Liver (tissue), 9 donors: ENCODE results near the gene SAMD4B. TPM values are rescaled to one million over a fixed set of nuclear protein-coding genes. Genes with fewer than 3 reads are reported as not detected.

ENCODE experiments used
- DNase-seq: peaks from one replicate; pipeline ENCODE4 v3.0.0-alpha.2; 2017; ENCODE audit warnings: low spot score
- H3K27ac ChIP-seq, 2 donors: one replicate each; pipeline ENCODE4 v1.7.0; 2013; ENCODE audit warnings: inconsistent platforms in 2 of 2, low read length in 2 of 2, control low read depth in 1 of 2, low read depth in 1 of 2, mild to moderate bottlenecking in 1 of 2
- H3K27me3 ChIP-seq, 4 donors: one replicate each; pipeline versions ENCODE4 v1.6.1 to v1.7.0; 2013; ENCODE audit warnings: low read length in 3 of 4, inconsistent platforms in 1 of 4, mild to moderate bottlenecking in 1 of 4, moderate library complexity in 1 of 4; ENCODE audit not compliant: control insufficient read depth in 4 of 4, insufficient read depth in 4 of 4
- H3K36me3 ChIP-seq, 4 donors: one replicate each; pipeline versions ENCODE4 v1.6.1 to v1.7.0; 2013; ENCODE audit warnings: low read length in 3 of 4, mild to moderate bottlenecking in 3 of 4, low read depth in 1 of 4, moderate library complexity in 1 of 4; ENCODE audit not compliant: control insufficient read depth in 4 of 4, insufficient read depth in 3 of 4
- H3K4me1 ChIP-seq, 4 donors: one replicate each; pipeline versions ENCODE4 v1.6.1 to v1.7.0; 2013; ENCODE audit warnings: low read length in 3 of 4, mild to moderate bottlenecking in 3 of 4, moderate library complexity in 1 of 4; ENCODE audit not compliant: control insufficient read depth in 4 of 4, insufficient read depth in 4 of 4
- H3K4me3 ChIP-seq, 3 donors: one replicate each; pipeline versions ENCODE4 v1.6.1 to v1.7.0; 2013; ENCODE audit warnings: low read length in 3 of 3, control low read depth in 1 of 3, low read depth in 1 of 3, mild to moderate bottlenecking in 1 of 3
- H3K9ac ChIP-seq, 2 donors: one replicate each; pipeline ENCODE4 v1.7.0; 2013; ENCODE audit warnings: low read length in 2 of 2, mild to moderate bottlenecking in 2 of 2, moderate library complexity in 2 of 2, control low read depth in 1 of 2, low read depth in 1 of 2
- H3K9me3 ChIP-seq, 4 donors: one replicate each; pipeline versions ENCODE4 v1.6.1 to v1.7.0; 2013; ENCODE audit warnings: low read length in 3 of 4; ENCODE audit not compliant: control insufficient read depth in 4 of 4
- EGR1 ChIP-seq, 2 donors: IDR thresholded peaks; 2 replicates each; pipeline ENCODE4 v1.6.1; 2016 to 2018; ENCODE audit warnings: antibody characterized with exemption in 2 of 2, low read depth in 2 of 2
- FOXA1 ChIP-seq: IDR thresholded peaks from 2 replicates; pipeline ENCODE4 v1.6.1; 2016; ENCODE audit warnings: antibody characterized with exemption
- FOXA2 ChIP-seq: IDR thresholded peaks from 2 replicates; pipeline ENCODE4 v1.6.1; 2016; ENCODE audit warnings: antibody characterized with exemption
- GABPA ChIP-seq, 2 donors: IDR thresholded peaks in 1 of 2; conservative IDR thresholded peaks in 1 of 2; 2 replicates each; pipeline ENCODE4 v1.6.1; 2016; ENCODE audit warnings: antibody characterized with exemption in 2 of 2, mild to moderate bottlenecking in 1 of 2, moderate library complexity in 1 of 2
- HNF4A ChIP-seq, 2 donors: conservative IDR thresholded peaks; 2 replicates each; pipeline ENCODE4 v1.6.1; 2016; ENCODE audit warnings: antibody characterized with exemption in 2 of 2, mild to moderate bottlenecking in 2 of 2
- HNF4G ChIP-seq: IDR thresholded peaks from 2 replicates; pipeline ENCODE4 v1.6.1; 2016; ENCODE audit warnings: antibody characterized with exemption
- JUND ChIP-seq, 2 donors: IDR thresholded peaks; 2 replicates each; pipeline ENCODE4 v1.6.1; 2016; ENCODE audit warnings: antibody characterized with exemption in 2 of 2
- NR2F2 ChIP-seq: IDR thresholded peaks from 2 replicates; pipeline ENCODE4 v1.6.1; 2016; ENCODE audit warnings: antibody characterized with exemption
- RAD21 ChIP-seq, 2 donors: IDR thresholded peaks; 2 replicates each; pipeline ENCODE4 v1.6.1; 2016; ENCODE audit warnings: antibody characterized with exemption in 2 of 2, mild to moderate bottlenecking in 2 of 2
- RXRA ChIP-seq, 2 donors: IDR thresholded peaks; 2 replicates each; pipeline ENCODE4 v1.6.1; 2017 to 2018; ENCODE audit warnings: antibody characterized with exemption in 2 of 2, mild to moderate bottlenecking in 1 of 2
- SP1 ChIP-seq: IDR thresholded peaks from 2 replicates; pipeline ENCODE4 v1.6.1; 2018; ENCODE audit warnings: antibody characterized with exemption, mild to moderate bottlenecking
- TAF1 ChIP-seq: conservative IDR thresholded peaks from 2 replicates; pipeline ENCODE4 v1.6.1; 2016; ENCODE audit warnings: antibody characterized with exemption, mild to moderate bottlenecking
- YY1 ChIP-seq: IDR thresholded peaks from 2 replicates; pipeline ENCODE4 v1.6.1; 2016; ENCODE audit warnings: antibody characterized with exemption, mild to moderate bottlenecking
- WGBS: extraction: QIAGEN DNeasy Blood & Tissue Kit; methylation state at CpG from one replicate; pipeline ENCODE4 v1.1.7; 2013; 5-methylcytosine and 5-hydroxymethylcytosine counted together
- polyA plus RNA-seq, 2 donors: library from polyadenylated mRNA; stranded (reverse) in 1 of 2; unstranded in 1 of 2; fragments of 200-250 nt in 1 of 2; fragments of >200 nt in 1 of 2; fragmentation: Nextera tagmentation in 1 of 2; extraction: Ambion mirVana in 1 of 2; gene quantifications; one replicate each; pipeline versions ENCODE4 v1.2.1 to v1.2.3, GENCODE V29; 2013 to 2015
- total RNA-seq, 2 donors: library from RNA; depleted of rRNA; stranded (reverse); fragments of >200 nt; gene quantifications; one replicate each; pipeline ENCODE4 v1.2.3, GENCODE V29; 2014
- TF ChIP-seq, protein P1 (sequence below): IDR thresholded peaks from 2 replicates; pipeline ENCODE4 v1.6.1; 2016; ENCODE audit warnings: antibody characterized with exemption
- TF ChIP-seq, protein P2 (sequence below): fragments of 150-350 bp; IDR thresholded peaks from 2 replicates; pipeline ENCODE4 v1.5.1; 2017; ENCODE audit warnings: improper control_type of control experiment, low read depth, low read length; ENCODE audit not compliant: missing input control
- TF ChIP-seq, protein P3 (sequence below): IDR thresholded peaks from 2 replicates; pipeline ENCODE4 v1.6.1; 2016; ENCODE audit warnings: antibody characterized with exemption, mild to moderate bottlenecking
- TF ChIP-seq, protein P4 (sequence below): IDR thresholded peaks from 2 replicates; pipeline ENCODE4 v1.6.1; 2016; ENCODE audit warnings: antibody characterized with exemption
- donor health status: healthy.
- donor health status: healthy.
- donor health status: healthy.
- donor health status: healthy.
- donor health status: healthy.

The SAMD4B gene
- total and polyA plus RNA-seq, 4 donors, result 17.3 to 39.4 (median 30.5) TPM

DNA sequence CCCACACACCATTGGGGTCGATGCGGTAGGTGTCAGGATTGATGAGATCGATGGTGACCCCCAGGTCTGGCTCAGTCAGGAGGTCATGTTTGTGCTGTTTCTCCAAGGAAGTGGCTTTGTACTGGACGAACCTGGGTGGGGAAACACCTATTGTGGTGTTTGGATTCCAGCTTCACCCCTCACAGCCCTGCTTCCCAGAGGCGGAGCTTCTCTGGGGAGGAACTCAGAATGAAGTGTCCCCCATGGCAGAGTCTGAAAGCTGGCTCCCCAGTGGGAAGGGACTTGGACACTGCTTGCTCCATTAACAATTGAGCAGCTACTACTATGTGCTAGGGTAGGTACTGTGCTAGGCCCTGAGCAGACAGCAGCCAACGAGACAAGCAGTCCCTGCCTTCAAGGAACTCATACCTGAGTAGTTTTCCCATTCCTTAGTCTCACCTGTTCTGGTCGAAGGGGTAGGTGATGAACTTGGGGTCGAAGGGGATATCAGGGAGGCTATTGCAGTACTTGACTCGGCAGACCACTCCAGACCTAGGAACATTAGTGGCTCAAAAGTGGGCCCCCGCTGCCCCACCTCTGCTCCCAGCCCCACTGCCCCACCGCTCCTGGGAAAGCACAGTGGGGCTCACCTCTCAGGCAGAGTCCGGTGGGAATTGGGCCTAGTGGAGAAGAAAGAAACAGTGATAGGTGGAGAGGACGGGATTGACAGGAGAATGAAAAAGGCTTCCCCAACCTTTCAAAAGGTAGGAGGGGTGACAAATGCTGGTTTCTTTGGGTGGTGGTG is 47.6 kb downstream of the SAMD4B start:
- Histone ChIP-seq H3K36me3 (peaks cover 7 to 46% (median 29%) of the 10 kb centered on the region in 4 donors), H3K9me3 (no peaks in the 10 kb centered on the region), H3K27ac (peak overlapping the region; percentile 8 to 98), H3K27me3 (no peaks in the 10 kb centered on the region), H3K4me3 (peak overlapping the region; percentile 71 to 89 (median 81)), H3K9ac (peak overlapping the region; percentile 84 to 85), H3K4me1 (peaks cover 3 to 21% (median 15%) of the 10 kb centered on the region in 4 donors)
- TF ChIP-seq, protein P1, sequence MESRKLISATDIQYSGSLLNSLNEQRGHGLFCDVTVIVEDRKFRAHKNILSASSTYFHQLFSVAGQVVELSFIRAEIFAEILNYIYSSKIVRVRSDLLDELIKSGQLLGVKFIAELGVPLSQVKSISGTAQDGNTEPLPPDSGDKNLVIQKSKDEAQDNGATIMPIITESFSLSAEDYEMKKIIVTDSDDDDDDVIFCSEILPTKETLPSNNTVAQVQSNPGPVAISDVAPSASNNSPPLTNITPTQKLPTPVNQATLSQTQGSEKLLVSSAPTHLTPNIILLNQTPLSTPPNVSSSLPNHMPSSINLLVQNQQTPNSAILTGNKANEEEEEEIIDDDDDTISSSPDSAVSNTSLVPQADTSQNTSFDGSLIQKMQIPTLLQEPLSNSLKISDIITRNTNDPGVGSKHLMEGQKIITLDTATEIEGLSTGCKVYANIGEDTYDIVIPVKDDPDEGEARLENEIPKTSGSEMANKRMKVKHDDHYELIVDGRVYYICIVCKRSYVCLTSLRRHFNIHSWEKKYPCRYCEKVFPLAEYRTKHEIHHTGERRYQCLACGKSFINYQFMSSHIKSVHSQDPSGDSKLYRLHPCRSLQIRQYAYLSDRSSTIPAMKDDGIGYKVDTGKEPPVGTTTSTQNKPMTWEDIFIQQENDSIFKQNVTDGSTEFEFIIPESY, result no peak
- TF ChIP-seq, protein P2, sequence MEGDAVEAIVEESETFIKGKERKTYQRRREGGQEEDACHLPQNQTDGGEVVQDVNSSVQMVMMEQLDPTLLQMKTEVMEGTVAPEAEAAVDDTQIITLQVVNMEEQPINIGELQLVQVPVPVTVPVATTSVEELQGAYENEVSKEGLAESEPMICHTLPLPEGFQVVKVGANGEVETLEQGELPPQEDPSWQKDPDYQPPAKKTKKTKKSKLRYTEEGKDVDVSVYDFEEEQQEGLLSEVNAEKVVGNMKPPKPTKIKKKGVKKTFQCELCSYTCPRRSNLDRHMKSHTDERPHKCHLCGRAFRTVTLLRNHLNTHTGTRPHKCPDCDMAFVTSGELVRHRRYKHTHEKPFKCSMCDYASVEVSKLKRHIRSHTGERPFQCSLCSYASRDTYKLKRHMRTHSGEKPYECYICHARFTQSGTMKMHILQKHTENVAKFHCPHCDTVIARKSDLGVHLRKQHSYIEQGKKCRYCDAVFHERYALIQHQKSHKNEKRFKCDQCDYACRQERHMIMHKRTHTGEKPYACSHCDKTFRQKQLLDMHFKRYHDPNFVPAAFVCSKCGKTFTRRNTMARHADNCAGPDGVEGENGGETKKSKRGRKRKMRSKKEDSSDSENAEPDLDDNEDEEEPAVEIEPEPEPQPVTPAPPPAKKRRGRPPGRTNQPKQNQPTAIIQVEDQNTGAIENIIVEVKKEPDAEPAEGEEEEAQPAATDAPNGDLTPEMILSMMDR, result no peak
- TF ChIP-seq FOXA1, result no peak
- TF ChIP-seq TAF1, result no peak
- TF ChIP-seq FOXA2, result no peak
- TF ChIP-seq GABPA (IDR thresholded peaks at IDR 0.05 in 1 of 2, conservative IDR thresholded peaks at IDR 0.05 in 1 of 2), result no peak
- no peak for TF ChIP-seq SP1
- TF ChIP-seq RAD21 (IDR thresholded peaks at IDR 0.05), result no peak
- TF ChIP-seq NR2F2, result no peak
- TF ChIP-seq, protein P3, sequence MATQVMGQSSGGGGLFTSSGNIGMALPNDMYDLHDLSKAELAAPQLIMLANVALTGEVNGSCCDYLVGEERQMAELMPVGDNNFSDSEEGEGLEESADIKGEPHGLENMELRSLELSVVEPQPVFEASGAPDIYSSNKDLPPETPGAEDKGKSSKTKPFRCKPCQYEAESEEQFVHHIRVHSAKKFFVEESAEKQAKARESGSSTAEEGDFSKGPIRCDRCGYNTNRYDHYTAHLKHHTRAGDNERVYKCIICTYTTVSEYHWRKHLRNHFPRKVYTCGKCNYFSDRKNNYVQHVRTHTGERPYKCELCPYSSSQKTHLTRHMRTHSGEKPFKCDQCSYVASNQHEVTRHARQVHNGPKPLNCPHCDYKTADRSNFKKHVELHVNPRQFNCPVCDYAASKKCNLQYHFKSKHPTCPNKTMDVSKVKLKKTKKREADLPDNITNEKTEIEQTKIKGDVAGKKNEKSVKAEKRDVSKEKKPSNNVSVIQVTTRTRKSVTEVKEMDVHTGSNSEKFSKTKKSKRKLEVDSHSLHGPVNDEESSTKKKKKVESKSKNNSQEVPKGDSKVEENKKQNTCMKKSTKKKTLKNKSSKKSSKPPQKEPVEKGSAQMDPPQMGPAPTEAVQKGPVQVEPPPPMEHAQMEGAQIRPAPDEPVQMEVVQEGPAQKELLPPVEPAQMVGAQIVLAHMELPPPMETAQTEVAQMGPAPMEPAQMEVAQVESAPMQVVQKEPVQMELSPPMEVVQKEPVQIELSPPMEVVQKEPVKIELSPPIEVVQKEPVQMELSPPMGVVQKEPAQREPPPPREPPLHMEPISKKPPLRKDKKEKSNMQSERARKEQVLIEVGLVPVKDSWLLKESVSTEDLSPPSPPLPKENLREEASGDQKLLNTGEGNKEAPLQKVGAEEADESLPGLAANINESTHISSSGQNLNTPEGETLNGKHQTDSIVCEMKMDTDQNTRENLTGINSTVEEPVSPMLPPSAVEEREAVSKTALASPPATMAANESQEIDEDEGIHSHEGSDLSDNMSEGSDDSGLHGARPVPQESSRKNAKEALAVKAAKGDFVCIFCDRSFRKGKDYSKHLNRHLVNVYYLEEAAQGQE, result no peak
- no peak for TF ChIP-seq HNF4A (conservative IDR thresholded peaks at IDR 0.05)
- TF ChIP-seq EGR1 (IDR thresholded peaks at IDR 0.05; ENCODE audit: low read depth in 2 of 2), result no peak
- TF ChIP-seq, protein P4, sequence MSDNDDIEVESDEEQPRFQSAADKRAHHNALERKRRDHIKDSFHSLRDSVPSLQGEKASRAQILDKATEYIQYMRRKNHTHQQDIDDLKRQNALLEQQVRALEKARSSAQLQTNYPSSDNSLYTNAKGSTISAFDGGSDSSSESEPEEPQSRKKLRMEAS, result no peak
- TF ChIP-seq HNF4G, result no peak
- TF ChIP-seq JUND (IDR thresholded peaks at IDR 0.05), result no peak
- TF ChIP-seq YY1, result no peak
- no peak for TF ChIP-seq RXRA (IDR thresholded peaks at IDR 0.05)
- no peak for DNase-seq
- whole genome bisulfite sequencing, result 71% methylated on average over 13 of the region's 13 CpGs
